H9 (cell line): ENCODE results near the gene N4BP2L1. TPM values are rescaled to one million over a fixed set of nuclear protein-coding genes. Genes with fewer than 3 reads are reported as not detected.

Experiments used
- DNase-seq: peaks from one replicate; pipeline ENCODE4 v3.0.0-alpha.2; 2017
- H2AFZ ChIP-seq: one replicate; pipeline ENCODE4 v1.6.1; 2013; ENCODE audit warnings: mild to moderate bottlenecking, low read length, control low read depth, moderate library complexity
- H2AK5ac ChIP-seq: 2 replicates; pipeline ENCODE4 v1.6.1; 2013; ENCODE audit warnings: low read length, control low read depth, mixed read lengths; ENCODE audit not compliant: insufficient read length
- H2BK120ac ChIP-seq: one replicate; pipeline ENCODE4 v1.6.1; 2013; ENCODE audit warnings: low read depth, mild to moderate bottlenecking, low read length, control low read depth, inconsistent platforms; ENCODE audit not compliant: poor library complexity, severe bottlenecking
- H2BK12ac ChIP-seq: 2 replicates; pipeline ENCODE4 v1.6.1; 2013; ENCODE audit warnings: low read length, control low read depth, mixed read lengths, low read depth; ENCODE audit not compliant: insufficient read length
- H2BK15ac ChIP-seq: 2 replicates; pipeline ENCODE4 v1.6.1; 2013; ENCODE audit warnings: low read depth, low read length, control low read depth
- H2BK20ac ChIP-seq: one replicate; pipeline ENCODE4 v1.6.1; 2013; ENCODE audit warnings: low read depth, mild to moderate bottlenecking, low read length, control low read depth, inconsistent platforms; ENCODE audit not compliant: poor library complexity, severe bottlenecking
- H2BK5ac ChIP-seq: 2 replicates; pipeline ENCODE4 v1.6.1; 2013; ENCODE audit warnings: low read length, control low read depth, mixed read lengths; ENCODE audit not compliant: insufficient read length
- H3K14ac ChIP-seq: 2 replicates; pipeline ENCODE4 v1.6.1; 2013; ENCODE audit warnings: low read length, control low read depth; ENCODE audit not compliant: insufficient read depth
- H3K18ac ChIP-seq: 2 replicates; pipeline ENCODE4 v1.6.1; 2013; ENCODE audit warnings: low read depth, mild to moderate bottlenecking, mixed read lengths, low read length, control low read depth; ENCODE audit not compliant: insufficient read length
- H3K23ac ChIP-seq: 2 replicates; pipeline ENCODE4 v1.6.1; 2013; ENCODE audit warnings: low read length, control low read depth, mixed read lengths, low read depth; ENCODE audit not compliant: insufficient read length
- H3K23me2 ChIP-seq: 2 replicates; pipeline ENCODE4 v1.6.1; 2013; ENCODE audit warnings: low read depth, mild to moderate bottlenecking, mixed read lengths, low read length, control low read depth; ENCODE audit not compliant: insufficient read length, poor library complexity, severe bottlenecking
- H3K27ac ChIP-seq: 2 replicates; pipeline ENCODE4 v1.5.1; 2013; ENCODE audit warnings: low read length, control low read depth, mixed read lengths, low read depth; ENCODE audit not compliant: insufficient read length
- H3K27me3 ChIP-seq: 2 replicates; pipeline ENCODE4 v1.6.1; 2013; ENCODE audit warnings: low read length, control low read depth, inconsistent platforms; ENCODE audit not compliant: insufficient read depth
- H3K4ac ChIP-seq: 2 replicates; pipeline ENCODE4 v1.6.1; 2013; ENCODE audit warnings: low read depth, mild to moderate bottlenecking, control low read depth, inconsistent platforms, low read length, moderate library complexity
- H3K4me1 ChIP-seq: 2 replicates; pipeline ENCODE4 v1.6.1; 2013; ENCODE audit warnings: low read length, control low read depth, inconsistent platforms; ENCODE audit not compliant: insufficient read depth
- H3K4me2 ChIP-seq: 2 replicates; pipeline ENCODE4 v1.6.1; 2013; ENCODE audit warnings: low read length, control low read depth, mixed read lengths; ENCODE audit not compliant: insufficient read length, insufficient read depth
- H3K56ac ChIP-seq: 2 replicates; pipeline ENCODE4 v1.6.1; 2013; ENCODE audit warnings: low read depth, mild to moderate bottlenecking, mixed read lengths, low read length, control low read depth; ENCODE audit not compliant: insufficient read length
- H3K79me1 ChIP-seq: 2 replicates; pipeline ENCODE4 v1.6.1; 2013; ENCODE audit warnings: low read depth, mild to moderate bottlenecking, moderate library complexity, low read length, control low read depth, inconsistent platforms; ENCODE audit not compliant: insufficient read depth, poor library complexity, severe bottlenecking
- H3K79me2 ChIP-seq: 2 replicates; pipeline ENCODE4 v1.6.1; 2013; ENCODE audit warnings: low read length, control low read depth, inconsistent platforms; ENCODE audit not compliant: insufficient read depth
- H3K9ac ChIP-seq: 2 replicates; pipeline ENCODE4 v1.6.1; 2013; ENCODE audit warnings: low read length, control low read depth, mixed read lengths; ENCODE audit not compliant: insufficient read length; ENCODE audit errors: extremely low read depth
- H3K9me3 ChIP-seq: one replicate; pipeline ENCODE4 v1.6.1; 2013; ENCODE audit warnings: low read depth, low read length, inconsistent platforms; ENCODE audit not compliant: control insufficient read depth
- H3T11ph ChIP-seq: one replicate; pipeline ENCODE4 v1.6.1; 2013; ENCODE audit warnings: mild to moderate bottlenecking, low read length, control low read depth, inconsistent platforms
- H4K20me1 ChIP-seq: one replicate; pipeline ENCODE4 v1.6.1; 2013; ENCODE audit not compliant: control insufficient read depth, insufficient read length, insufficient read depth
- H4K5ac ChIP-seq: 2 replicates; pipeline ENCODE4 v1.6.1; 2013; ENCODE audit warnings: low read depth, mild to moderate bottlenecking, mixed read lengths, low read length, control low read depth; ENCODE audit not compliant: insufficient read length
- H4K8ac ChIP-seq: replicated peaks from 2 replicates; pipeline ENCODE4 v1.6.1; 2013; ENCODE audit warnings: low read length, control low read depth, mixed read lengths, low read depth; ENCODE audit not compliant: insufficient read length
- H4K91ac ChIP-seq: 2 replicates; pipeline ENCODE4 v1.6.1; 2013; ENCODE audit warnings: low read depth, mild to moderate bottlenecking, moderate library complexity, mixed read lengths, low read length, control low read depth; ENCODE audit not compliant: insufficient read length
- H3K27ac Mint-ChIP-seq, 3 experiments: 2 replicates in 2 of 3; 3 replicates in 1 of 3; pipeline ENCODE4 v1.8.0; 2020 to 2021; ENCODE audit warnings: mixed read lengths in 3 of 3, mild to moderate bottlenecking in 1 of 3, moderate library complexity in 1 of 3
- H3K27me3 Mint-ChIP-seq: 2 replicates; pipeline ENCODE4 v1.8.0; 2021; ENCODE audit warnings: low read depth, mild to moderate bottlenecking, moderate library complexity, mixed read lengths
- H3K36me3 Mint-ChIP-seq, 3 experiments: 2 replicates in 2 of 3; 3 replicates in 1 of 3; pipeline ENCODE4 v1.8.0; 2020 to 2021; ENCODE audit warnings: low read depth in 3 of 3, mixed read lengths in 3 of 3; ENCODE audit not compliant: insufficient read depth in 1 of 3
- H3K4me1 Mint-ChIP-seq, 2 experiments: 2 replicates each; pipeline ENCODE4 v1.8.0; 2020; ENCODE audit warnings: mixed read lengths in 2 of 2
- H3K4me3 Mint-ChIP-seq, 2 experiments: 2 replicates in 1 of 2; 3 replicates in 1 of 2; pipeline ENCODE4 v1.8.0; 2020 to 2021; ENCODE audit warnings: mild to moderate bottlenecking in 2 of 2, mixed read lengths in 2 of 2, moderate library complexity in 1 of 2
- H3K9me3 Mint-ChIP-seq, 2 experiments: 2 replicates in 1 of 2; 3 replicates in 1 of 2; pipeline ENCODE4 v1.8.0; 2020; ENCODE audit warnings: mild to moderate bottlenecking in 2 of 2, mixed read lengths in 2 of 2, moderate library complexity in 1 of 2
- CTCF ChIP-seq: fragments of 200-600 bp; sonication (generic); conservative IDR thresholded peaks from 3 replicates; pipeline ENCODE4 v1.8.0; 2021; ENCODE audit warnings: antibody characterized with exemption, mild to moderate bottlenecking
- WGBS: extraction: QIAGEN DNeasy Blood & Tissue Kit; methylation state at CpG from one replicate; pipeline ENCODE4 v1.1.7; 2013; ENCODE audit warnings: missing lambda C conversion rate, low lambda C conversion rate, mixed read lengths; ENCODE audit not compliant: insufficient read length; ENCODE audit errors: extremely low coverage; 5-methylcytosine and 5-hydroxymethylcytosine counted together
- total RNA-seq: library from RNA; stranded (reverse); gene quantifications from 2 replicates; pipeline ENCODE4 v1.2.1, GENCODE V29; 2021

N4BP2L1 gene
- total RNA-seq, 1 experiment from 2014 or later, result 1.5 TPM

- Histone ChIP-seq H3K14ac (no peak overlapping the region), H3K4me1 (no peaks in the 10 kb centered on the region), H4K20me1 (no peaks in the 10 kb centered on the region), H2BK5ac (no peak overlapping the region), H3K27ac (no peak overlapping the region), H4K91ac (no peak overlapping the region), H2BK12ac (no peak overlapping the region), H2BK20ac (no peak overlapping the region), H4K8ac (no peak overlapping the region), H3K79me1 (no peaks in the 10 kb centered on the region), H3K27me3 (no peaks in the 10 kb centered on the region), H3K9ac (no peak overlapping the region), H3K4me2 (no peak overlapping the region), H2AK5ac (no peak overlapping the region), H3K23me2 (no peaks in the 10 kb centered on the region), H3K79me2 (no peaks in the 10 kb centered on the region), H2AFZ (no peak overlapping the region), H3K4ac (no peak overlapping the region), H2BK15ac (no peak overlapping the region), H3T11ph (no peak overlapping the region), H3K18ac (no peak overlapping the region), H3K23ac (no peak overlapping the region), H3K9me3 (no peaks in the 10 kb centered on the region), H4K5ac (no peak overlapping the region), H3K56ac (no peak overlapping the region), H2BK120ac (no peak overlapping the region)
- Mint-ChIP-seq H3K9me3 (no peaks in the 10 kb centered on the region), H3K27me3 (no peaks in the 10 kb centered on the region), H3K4me1 (no peaks in the 10 kb centered on the region), H3K4me3 (no peak overlapping the region), H3K36me3 (no peaks in the 10 kb centered on the region), H3K27ac (no peak overlapping the region)
- no CpG with 5 or more reads among the region's 2 CpGs for WGBS
- TF ChIP-seq CTCF, result no peak
- DNase-seq, result no peak
Measured at GRCh38 chr13:32445461-32445860, 17.5 kb upstream of the N4BP2L1 start.
